ENCODE results near the gene NFASC.

The NFASC gene

GRCh38 chr1:205009670-205010069, 139.0 kb downstream of the NFASC start:
- TF ChIP-seq FOXM1 (IDR thresholded peaks at IDR 0.05; ENCODE audit: borderline replicate concordance, low read depth), result no peak
- TF ChIP-seq EGR1 (IDR thresholded peaks at IDR 0.05), result no peak
- TF ChIP-seq TAF1 (IDR thresholded peaks at IDR 0.05; ENCODE audit: low read depth), result no peak
- TF ChIP-seq TEAD4 (IDR thresholded peaks at IDR 0.05), result no peak
- TF ChIP-seq NFIC (IDR thresholded peaks at IDR 0.05), result no peak
- no peak for TF ChIP-seq CEBPB (IDR thresholded peaks at IDR 0.05)
- no peak for TF ChIP-seq EP300 (IDR thresholded peaks at IDR 0.05; ENCODE audit: borderline replicate concordance)
- no peak for TF ChIP-seq ZBTB7A (IDR thresholded peaks at IDR 0.05; ENCODE audit: low read depth)
- TF ChIP-seq TCF12 (IDR thresholded peaks at IDR 0.05; ENCODE audit: low read depth), result no peak
- TF ChIP-seq, protein P1, sequence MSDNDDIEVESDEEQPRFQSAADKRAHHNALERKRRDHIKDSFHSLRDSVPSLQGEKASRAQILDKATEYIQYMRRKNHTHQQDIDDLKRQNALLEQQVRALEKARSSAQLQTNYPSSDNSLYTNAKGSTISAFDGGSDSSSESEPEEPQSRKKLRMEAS (IDR thresholded peaks at IDR 0.05), result no peak

DNA sequence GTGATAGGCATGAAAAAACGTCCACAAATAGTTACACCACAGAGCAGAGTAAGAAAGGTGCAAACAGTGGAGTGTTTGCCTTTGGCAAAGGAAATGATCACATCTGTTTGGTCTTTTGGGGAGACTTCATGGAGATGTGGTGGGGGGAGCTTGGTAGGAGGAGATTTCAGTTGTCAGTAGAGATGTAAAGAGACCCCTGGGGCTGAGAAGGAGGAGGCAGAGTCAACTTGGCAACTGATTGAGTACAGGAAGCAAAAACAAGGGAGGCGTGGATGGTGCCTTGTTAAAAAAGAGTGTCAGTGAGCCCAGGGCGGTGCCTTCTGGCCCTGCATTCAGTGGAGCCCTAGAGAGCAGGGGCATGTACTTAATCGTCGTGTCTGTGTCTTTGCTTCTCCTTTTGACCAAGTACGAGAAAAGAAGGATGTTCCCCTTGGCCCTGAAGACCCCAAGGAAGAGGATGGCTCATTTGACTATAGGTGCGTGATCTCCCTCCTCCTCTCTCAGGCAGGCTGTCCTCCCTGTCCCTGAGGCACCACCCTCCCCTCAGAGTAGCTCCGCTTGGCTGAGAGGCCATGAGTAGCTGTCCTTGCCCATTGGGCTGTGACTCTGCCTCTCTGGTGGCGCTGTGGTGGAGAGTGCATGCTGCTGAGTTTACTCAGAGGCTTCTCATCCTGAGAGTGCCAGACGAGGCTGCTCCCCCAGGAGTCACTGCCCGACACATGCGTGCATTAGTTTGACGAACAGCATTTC, 141.9 kb downstream of the NFASC start:
- TF ChIP-seq, protein P2, sequence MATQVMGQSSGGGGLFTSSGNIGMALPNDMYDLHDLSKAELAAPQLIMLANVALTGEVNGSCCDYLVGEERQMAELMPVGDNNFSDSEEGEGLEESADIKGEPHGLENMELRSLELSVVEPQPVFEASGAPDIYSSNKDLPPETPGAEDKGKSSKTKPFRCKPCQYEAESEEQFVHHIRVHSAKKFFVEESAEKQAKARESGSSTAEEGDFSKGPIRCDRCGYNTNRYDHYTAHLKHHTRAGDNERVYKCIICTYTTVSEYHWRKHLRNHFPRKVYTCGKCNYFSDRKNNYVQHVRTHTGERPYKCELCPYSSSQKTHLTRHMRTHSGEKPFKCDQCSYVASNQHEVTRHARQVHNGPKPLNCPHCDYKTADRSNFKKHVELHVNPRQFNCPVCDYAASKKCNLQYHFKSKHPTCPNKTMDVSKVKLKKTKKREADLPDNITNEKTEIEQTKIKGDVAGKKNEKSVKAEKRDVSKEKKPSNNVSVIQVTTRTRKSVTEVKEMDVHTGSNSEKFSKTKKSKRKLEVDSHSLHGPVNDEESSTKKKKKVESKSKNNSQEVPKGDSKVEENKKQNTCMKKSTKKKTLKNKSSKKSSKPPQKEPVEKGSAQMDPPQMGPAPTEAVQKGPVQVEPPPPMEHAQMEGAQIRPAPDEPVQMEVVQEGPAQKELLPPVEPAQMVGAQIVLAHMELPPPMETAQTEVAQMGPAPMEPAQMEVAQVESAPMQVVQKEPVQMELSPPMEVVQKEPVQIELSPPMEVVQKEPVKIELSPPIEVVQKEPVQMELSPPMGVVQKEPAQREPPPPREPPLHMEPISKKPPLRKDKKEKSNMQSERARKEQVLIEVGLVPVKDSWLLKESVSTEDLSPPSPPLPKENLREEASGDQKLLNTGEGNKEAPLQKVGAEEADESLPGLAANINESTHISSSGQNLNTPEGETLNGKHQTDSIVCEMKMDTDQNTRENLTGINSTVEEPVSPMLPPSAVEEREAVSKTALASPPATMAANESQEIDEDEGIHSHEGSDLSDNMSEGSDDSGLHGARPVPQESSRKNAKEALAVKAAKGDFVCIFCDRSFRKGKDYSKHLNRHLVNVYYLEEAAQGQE (IDR thresholded peaks at IDR 0.05; ENCODE audit: low read depth), result no peak
- TF ChIP-seq EP300 (IDR thresholded peaks at IDR 0.05; ENCODE audit: borderline replicate concordance), result no peak

GRCh38 chr1:205013683-205014367, 143.2 kb downstream of the NFASC start:
- TF ChIP-seq, protein P3, sequence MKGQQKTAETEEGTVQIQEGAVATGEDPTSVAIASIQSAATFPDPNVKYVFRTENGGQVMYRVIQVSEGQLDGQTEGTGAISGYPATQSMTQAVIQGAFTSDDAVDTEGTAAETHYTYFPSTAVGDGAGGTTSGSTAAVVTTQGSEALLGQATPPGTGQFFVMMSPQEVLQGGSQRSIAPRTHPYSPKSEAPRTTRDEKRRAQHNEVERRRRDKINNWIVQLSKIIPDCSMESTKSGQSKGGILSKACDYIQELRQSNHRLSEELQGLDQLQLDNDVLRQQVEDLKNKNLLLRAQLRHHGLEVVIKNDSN (IDR thresholded peaks at IDR 0.05), result no peak
- no peak for TF ChIP-seq NFIC (IDR thresholded peaks at IDR 0.05)

- no peak for TF ChIP-seq EP300 (IDR thresholded peaks at IDR 0.05; ENCODE audit: borderline replicate concordance)
- TF ChIP-seq CREB1 (IDR thresholded peaks at IDR 0.05; ENCODE audit: low read depth), result no peak
- TF ChIP-seq FOXM1 (IDR thresholded peaks at IDR 0.05; ENCODE audit: borderline replicate concordance, low read depth), result no peak
- TF ChIP-seq ZBTB7A (IDR thresholded peaks at IDR 0.05; ENCODE audit: low read depth), result no peak
- TF ChIP-seq, protein P2 (IDR thresholded peaks at IDR 0.05; ENCODE audit: low read depth), result no peak
- TF ChIP-seq RAD21 (IDR thresholded peaks at IDR 0.05; ENCODE audit: low read depth), result no peak
- TF ChIP-seq EGR1 (IDR thresholded peaks at IDR 0.05), result no peak
- TF ChIP-seq TEAD4 (IDR thresholded peaks at IDR 0.05), result no peak
- no peak for TF ChIP-seq TAF1 (IDR thresholded peaks at IDR 0.05; ENCODE audit: low read depth)
- TF ChIP-seq, protein P1 (IDR thresholded peaks at IDR 0.05), result no peak
- no peak for TF ChIP-seq YY1 (IDR thresholded peaks at IDR 0.05; ENCODE audit: low read depth)
- no peak for TF ChIP-seq CEBPB (IDR thresholded peaks at IDR 0.05)
- no peak for TF ChIP-seq TCF12 (IDR thresholded peaks at IDR 0.05; ENCODE audit: low read depth)
- TF ChIP-seq NFIC (IDR thresholded peaks at IDR 0.05), result no peak
- TF ChIP-seq, protein P3 (IDR thresholded peaks at IDR 0.05), result no peak
Observed at GRCh38 chr1:205014783-205015182, 144.1 kb downstream of the NFASC start.

- TF ChIP-seq YY1 (IDR thresholded peaks at IDR 0.05; ENCODE audit: low read depth) (no peak), RAD21 (IDR thresholded peaks at IDR 0.05; ENCODE audit: low read depth) (no peak), ZBTB7A (IDR thresholded peaks at IDR 0.05; ENCODE audit: low read depth) (no peak), EGR1 (IDR thresholded peaks at IDR 0.05) (no peak), FOXM1 (IDR thresholded peaks at IDR 0.05; ENCODE audit: borderline replicate concordance, low read depth) (no peak), TAF1 (IDR thresholded peaks at IDR 0.05; ENCODE audit: low read depth) (no peak), NFIC (IDR thresholded peaks at IDR 0.05) (no peak), EP300 (IDR thresholded peaks at IDR 0.05; ENCODE audit: borderline replicate concordance) (no peak), CREB1 (IDR thresholded peaks at IDR 0.05; ENCODE audit: low read depth) (no peak), CEBPB (IDR thresholded peaks at IDR 0.05) (no peak), TCF12 (IDR thresholded peaks at IDR 0.05; ENCODE audit: low read depth) (no peak), TEAD4 (IDR thresholded peaks at IDR 0.05) (no peak)
- TF ChIP-seq, protein P3 (IDR thresholded peaks at IDR 0.05), result no peak
- TF ChIP-seq, protein P1 (IDR thresholded peaks at IDR 0.05), result no peak
- TF ChIP-seq, protein P2 (IDR thresholded peaks at IDR 0.05; ENCODE audit: low read depth), result no peak
Observed at GRCh38 chr1:205015241-205015640, 144.6 kb downstream of the NFASC start.

All from Ishikawa (cell line).